Esophagus squamous epithelium (tissue), 4 donors: ENCODE results near the gene FOXK2.

Experiments used
- CTCF ChIP-seq, 6 experiments: fragments of 450-650 bp in 4 of 6; fragments of 200-600 bp in 2 of 6; sonication (generic) in 2 of 6; IDR thresholded peaks; one replicate each; pipeline ENCODE4 v1.5.1; 2016 to 2019; ENCODE audit warnings: antibody characterized with exemption in 6 of 6, mild to moderate bottlenecking in 4 of 6, moderate library complexity in 4 of 6
- POLR2A ChIP-seq, 4 donors: fragments of 450-650 bp; IDR thresholded peaks; one replicate each; pipeline ENCODE4 v1.6.1; 2017; ENCODE audit warnings: antibody characterized with exemption in 4 of 4, mild to moderate bottlenecking in 4 of 4, moderate library complexity in 3 of 4

GRCh38 chr17:82627405-82627804 is 107.9 kb downstream of the FOXK2 start:
- TF ChIP-seq CTCF (IDR thresholded peaks at IDR 0.05) (no peak), POLR2A (IDR thresholded peaks at IDR 0.05) (no peak)
